CD14-positive monocyte (primary cell): ENCODE measurements around the gene ICE1. TPM values are rescaled to one million over a fixed set of nuclear protein-coding genes. Genes with fewer than 3 reads are reported as not detected.

Experiments used
- DNase-seq, 3 donors: peaks; one replicate each; pipeline ENCODE4 v3.0.0-alpha.2; 2011 to 2022
- H2AFZ ChIP-seq: 2 replicates; pipeline ENCODE4 v1.6.0; 2012; ENCODE audit warnings: mild to moderate bottlenecking, low read depth, low read length, inconsistent platforms; ENCODE audit not compliant: insufficient read depth, poor library complexity, severe bottlenecking
- H3K27ac ChIP-seq, 2 donors: 1 replicate in 1 of 2; 2 replicates in 1 of 2; pipeline ENCODE4 v1.5.1; 2012 to 2013; ENCODE audit warnings: low read length in 2 of 2, control low read depth in 1 of 2, inconsistent platforms in 1 of 2, low read depth in 1 of 2, mild to moderate bottlenecking in 1 of 2
- H3K27me3 ChIP-seq, 2 donors: one replicate each; pipeline versions ENCODE4 v1.6.0 to v1.6.1; 2011 to 2013; ENCODE audit warnings: low read length in 2 of 2; ENCODE audit not compliant: control insufficient read depth in 2 of 2, insufficient read depth in 2 of 2
- H3K36me3 ChIP-seq, 2 donors: replicated peaks in 1 of 2; 1 replicate in 1 of 2; 2 replicates in 1 of 2; pipeline versions ENCODE4 v1.5.1 to v1.6.1; 2012 to 2013; ENCODE audit warnings: low read length in 2 of 2, control low read depth in 1 of 2, inconsistent platforms in 1 of 2, mild to moderate bottlenecking in 1 of 2; ENCODE audit not compliant: insufficient read depth in 2 of 2, control insufficient read depth in 1 of 2
- H3K4me1 ChIP-seq, 2 donors: 1 replicate in 1 of 2; 2 replicates in 1 of 2; pipeline versions ENCODE4 v1.5.1 to v1.6.1; 2012 to 2013; ENCODE audit warnings: low read length in 2 of 2, control low read depth in 1 of 2, inconsistent platforms in 1 of 2, mild to moderate bottlenecking in 1 of 2, moderate library complexity in 1 of 2; ENCODE audit not compliant: insufficient read depth in 2 of 2, control insufficient read depth in 1 of 2
- H3K4me2 ChIP-seq: replicated peaks from 2 replicates; pipeline ENCODE3; 2012; ENCODE audit warnings: low read length, moderate library complexity, mild to moderate bottlenecking; ENCODE audit not compliant: poor library complexity, severe bottlenecking; ENCODE audit errors: extremely low read depth
- H3K4me3 ChIP-seq, 3 experiments: fragments of 200-600 bp in 1 of 3; sonication (generic) in 1 of 3; replicated peaks in 1 of 3; 1 replicate in 2 of 3; 2 replicates in 1 of 3; pipeline ENCODE4 v1.5.1; 2011 to 2013; ENCODE audit warnings: low read length in 3 of 3, mild to moderate bottlenecking in 3 of 3, control low read depth in 2 of 3, low read depth in 2 of 3, inconsistent platforms in 1 of 3, moderate library complexity in 1 of 3
- H3K79me2 ChIP-seq: 2 replicates; pipeline ENCODE4 v1.6.0; 2012; ENCODE audit warnings: mild to moderate bottlenecking, control low read depth, inconsistent platforms, low read length, moderate library complexity; ENCODE audit not compliant: insufficient read depth
- H3K9ac ChIP-seq: 2 replicates; pipeline ENCODE4 v1.6.0; 2017; ENCODE audit warnings: low read length, mild to moderate bottlenecking; ENCODE audit not compliant: insufficient read depth, poor library complexity, severe bottlenecking
- H3K9me3 ChIP-seq, 2 donors: replicated peaks in 1 of 2; 1 replicate in 1 of 2; 2 replicates in 1 of 2; pipeline versions ENCODE4 v1.5.1 to v1.6.1; 2012 to 2013; ENCODE audit warnings: low read length in 2 of 2, control low read depth in 1 of 2; ENCODE audit not compliant: control insufficient read depth in 1 of 2, insufficient read depth in 1 of 2
- H4K20me1 ChIP-seq: 2 replicates; pipeline ENCODE4 v1.6.0; 2012; ENCODE audit warnings: mild to moderate bottlenecking, low read length, control low read depth, moderate library complexity; ENCODE audit not compliant: insufficient read depth
- H3K27ac Mint-ChIP-seq, 7 donors: one replicate each; pipeline ENCODE4 v1.8.0; 2020; ENCODE audit warnings: mild to moderate bottlenecking in 7 of 7, mixed read lengths in 7 of 7, moderate library complexity in 6 of 7, inconsistent platforms in 2 of 7
- H3K27me3 Mint-ChIP-seq, 3 donors: one replicate each; pipeline ENCODE4 v1.8.0; 2021 to 2022; ENCODE audit warnings: low read depth in 3 of 3, mild to moderate bottlenecking in 3 of 3, mixed read lengths in 3 of 3, moderate library complexity in 3 of 3, inconsistent platforms in 1 of 3
- H3K36me3 Mint-ChIP-seq, 2 donors: one replicate each; pipeline ENCODE4 v1.8.0; 2020; ENCODE audit warnings: mixed read lengths in 2 of 2, inconsistent platforms in 1 of 2, mild to moderate bottlenecking in 1 of 2
- H3K4me1 Mint-ChIP-seq: one replicate; pipeline ENCODE4 v1.8.0; 2020; ENCODE audit warnings: mild to moderate bottlenecking, mixed read lengths
- H3K4me3 Mint-ChIP-seq, 2 donors: one replicate each; pipeline ENCODE4 v1.8.0; 2020; ENCODE audit warnings: mild to moderate bottlenecking in 2 of 2, mixed read lengths in 2 of 2, moderate library complexity in 1 of 2
- H3K9me3 Mint-ChIP-seq, 7 donors: one replicate each; pipeline ENCODE4 v1.8.0; 2020 to 2022; ENCODE audit warnings: mixed read lengths in 7 of 7, mild to moderate bottlenecking in 6 of 7, moderate library complexity in 6 of 7, inconsistent platforms in 2 of 7
- WGBS: methylation state at CpG from one replicate; pipeline ENCODE4 v1.1.5; 2013; ENCODE audit warnings: missing lambda C conversion rate; ENCODE audit not compliant: insufficient coverage; 5-methylcytosine and 5-hydroxymethylcytosine counted together
- intact Hi-C, 2 donors: fragments of 100-400 bp; cut with micrococcal nuclease; formaldehyde crosslinking; loops; one replicate each; pipeline versions ENCODE4 v1.15.0 to v1.15.1; 2023
- polyA plus RNA-seq, 3 donors: library from polyadenylated mRNA; depleted of rRNA in 1 of 3; unstranded in 2 of 3; stranded (reverse) in 1 of 3; fragments of 300-500 nt in 2 of 3; fragments of >200 nt in 1 of 3; fragmentation: Illumina TruSeq in 2 of 3; gene quantifications; 1 replicate in 2 of 3; 2 replicates in 1 of 3; pipeline ENCODE4 v1.2.3, GENCODE V29; 2012 to 2021
- TF ChIP-seq, protein P1 (sequence below): fragments of 200-600 bp; IDR thresholded peaks from one replicate; pipeline ENCODE4 v1.8.0; 2022; ENCODE audit warnings: antibody characterized with exemption, mild to moderate bottlenecking

Gene ICE1
- polyA plus RNA-seq, 3 donors, result 2.4 to 8.2 (median 6.4) TPM

DNA sequence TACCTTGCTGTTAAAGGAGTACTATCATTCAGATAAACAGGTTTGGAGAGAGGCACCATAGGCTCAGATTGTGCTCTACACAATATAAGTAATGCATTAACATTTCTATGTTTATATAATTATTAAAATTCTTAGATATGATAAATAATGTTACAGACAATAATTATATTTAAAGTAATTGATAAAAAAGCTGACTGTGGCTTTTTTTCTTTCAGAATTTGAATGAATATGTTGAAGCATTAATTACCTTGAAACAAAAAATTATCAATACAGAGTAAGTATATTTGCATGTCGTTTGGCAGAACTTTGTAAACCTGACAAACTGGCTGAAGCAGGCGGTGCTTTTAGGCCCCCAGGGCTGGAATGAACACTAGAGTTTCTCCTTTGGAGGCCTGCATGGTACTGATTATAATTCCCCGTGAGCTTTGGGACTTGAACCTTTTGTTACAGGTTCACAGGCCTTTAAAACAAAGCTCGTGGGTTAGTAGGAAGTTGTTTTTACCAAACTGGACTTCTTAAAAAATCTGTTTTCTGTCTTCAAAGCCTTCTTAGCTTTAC, 13.8 kb downstream of the ICE1 start:
- Histone ChIP-seq H3K79me2 (peaks cover 42% of the 10 kb centered on the region), H2AFZ (no peak overlapping the region), H3K4me3 (no peak overlapping the region), H3K9me3 (no peaks in the 10 kb centered on the region), H3K9ac (no peak overlapping the region), H3K27ac (no peak overlapping the region), H3K4me2 (no peak overlapping the region), H3K36me3 (peaks cover 31 to 45% of the 10 kb centered on the region in 2 donors), H3K27me3 (no peaks in the 10 kb centered on the region), H4K20me1 (peaks cover 50% of the 10 kb centered on the region), H3K4me1 (peaks cover 0 to 7% of the 10 kb centered on the region in 2 donors)
- 100% methylated on average over 2 of the region's 4 CpGs for WGBS
- no peaks in the 10 kb centered on the region for H3K27me3 Mint-ChIP-seq
- intact Hi-C loops, result no loop called here
- DNase-seq, result no peak
- H3K4me3 Mint-ChIP-seq, result no peak overlapping the region
- H3K27ac Mint-ChIP-seq, result no peak overlapping the region
- peaks cover 11% of the 10 kb centered on the region for H3K4me1 Mint-ChIP-seq
- no peaks in the 10 kb centered on the region for H3K9me3 Mint-ChIP-seq
- peaks cover 20 to 22% of the 10 kb centered on the region in 2 donors for H3K36me3 Mint-ChIP-seq
- TF ChIP-seq, protein P1, sequence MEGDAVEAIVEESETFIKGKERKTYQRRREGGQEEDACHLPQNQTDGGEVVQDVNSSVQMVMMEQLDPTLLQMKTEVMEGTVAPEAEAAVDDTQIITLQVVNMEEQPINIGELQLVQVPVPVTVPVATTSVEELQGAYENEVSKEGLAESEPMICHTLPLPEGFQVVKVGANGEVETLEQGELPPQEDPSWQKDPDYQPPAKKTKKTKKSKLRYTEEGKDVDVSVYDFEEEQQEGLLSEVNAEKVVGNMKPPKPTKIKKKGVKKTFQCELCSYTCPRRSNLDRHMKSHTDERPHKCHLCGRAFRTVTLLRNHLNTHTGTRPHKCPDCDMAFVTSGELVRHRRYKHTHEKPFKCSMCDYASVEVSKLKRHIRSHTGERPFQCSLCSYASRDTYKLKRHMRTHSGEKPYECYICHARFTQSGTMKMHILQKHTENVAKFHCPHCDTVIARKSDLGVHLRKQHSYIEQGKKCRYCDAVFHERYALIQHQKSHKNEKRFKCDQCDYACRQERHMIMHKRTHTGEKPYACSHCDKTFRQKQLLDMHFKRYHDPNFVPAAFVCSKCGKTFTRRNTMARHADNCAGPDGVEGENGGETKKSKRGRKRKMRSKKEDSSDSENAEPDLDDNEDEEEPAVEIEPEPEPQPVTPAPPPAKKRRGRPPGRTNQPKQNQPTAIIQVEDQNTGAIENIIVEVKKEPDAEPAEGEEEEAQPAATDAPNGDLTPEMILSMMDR, result no peak

DNA sequence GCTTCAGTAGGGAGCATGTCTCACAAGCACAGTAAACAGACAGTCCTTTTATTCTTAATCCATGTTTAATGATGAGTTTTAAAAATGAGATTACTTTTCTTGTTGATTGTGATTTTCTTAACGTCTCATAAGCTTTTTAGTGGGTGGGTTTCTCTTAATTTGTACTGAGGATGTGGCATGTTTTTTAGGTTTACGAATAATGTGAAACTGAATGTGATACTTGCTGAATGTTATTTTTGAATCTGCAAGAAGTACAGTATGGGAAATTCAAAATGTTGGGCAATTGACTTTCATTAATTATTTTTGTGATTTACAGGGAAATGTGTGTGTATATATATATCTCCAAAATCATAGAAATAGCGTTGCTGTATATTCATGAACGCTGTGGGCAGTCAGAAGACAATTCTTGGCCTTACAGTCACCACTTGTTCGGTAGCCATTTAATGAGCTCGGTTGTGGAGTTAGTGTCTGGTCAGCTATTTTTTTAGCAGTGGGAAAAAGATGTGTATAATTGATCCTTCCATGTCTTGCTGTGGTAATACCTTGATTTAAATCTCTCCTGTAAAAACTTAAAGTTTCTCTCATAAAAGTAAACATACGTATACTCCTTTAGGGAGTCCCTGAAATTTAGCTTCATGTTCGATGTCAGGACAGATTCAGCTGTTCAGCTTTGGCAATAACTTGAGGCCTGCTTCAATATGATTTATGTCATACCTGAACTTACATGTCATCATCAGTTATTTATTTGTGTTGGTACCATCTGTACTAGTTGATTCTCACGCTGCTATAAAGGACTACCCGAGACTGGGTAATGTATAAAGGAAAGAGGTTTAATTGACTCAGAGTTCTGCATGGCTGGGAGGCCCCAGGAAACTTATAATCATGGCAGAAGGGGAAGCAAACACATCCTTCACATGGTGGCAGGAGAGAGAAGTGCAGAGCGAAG, 15.0 kb downstream of the ICE1 start:
- WGBS, result 100% methylated on average over 2 of the region's 11 CpGs

More for the DNA sequence above, 15.0 kb downstream of the ICE1 start:
- Histone ChIP-seq H3K9me3 (no peaks in the 10 kb centered on the region), H3K27ac (no peak overlapping the region), H3K79me2 (peaks cover 31% of the 10 kb centered on the region), H2AFZ (no peak overlapping the region), H3K4me3 (no peak overlapping the region), H3K4me2 (no peak overlapping the region), H3K36me3 (peaks cover 36 to 57% of the 10 kb centered on the region in 2 donors), H4K20me1 (peaks cover 38% of the 10 kb centered on the region), H3K4me1 (no peaks in the 10 kb centered on the region), H3K9ac (no peak overlapping the region), H3K27me3 (no peaks in the 10 kb centered on the region)
- peaks cover 30 to 33% of the 10 kb centered on the region in 2 donors for H3K36me3 Mint-ChIP-seq
- TF ChIP-seq, protein P1, result no peak
- intact Hi-C loops, result no loop called here
- no peak overlapping the region for H3K4me3 Mint-ChIP-seq
- no peaks in the 10 kb centered on the region for H3K4me1 Mint-ChIP-seq
- DNase-seq, result no peak
- no peak overlapping the region for H3K27ac Mint-ChIP-seq
- no peaks in the 10 kb centered on the region for H3K9me3 Mint-ChIP-seq
- H3K27me3 Mint-ChIP-seq, result no peaks in the 10 kb centered on the region
